ENCODE measurements around the gene CCR6.

CCR6 gene

GRCh38 chr6:167139761-167140160 lies 16.9 kb downstream of the CCR6 start:
- DNase-seq (ENCODE audit: low read depth, low spot score), result no peak
- H3K27ac ChIP-seq, result no peak overlapping the region

GRCh38 chr6:167140589-167141474 lies 17.9 kb downstream of the CCR6 start:
- no peak overlapping the region for H3K27ac ChIP-seq
- DNase-seq (ENCODE audit: low read depth, low spot score), result no peak

- no peak for DNase-seq (ENCODE audit: low read depth, low spot score)
Measured at GRCh38 chr6:167141667-167142432, 19.0 kb downstream of the CCR6 start.

GRCh38 chr6:167142433-167142761 lies 19.5 kb downstream of the CCR6 start:
- DNase-seq (ENCODE audit: low read depth, low spot score), result no peak
- no peak overlapping the region for H3K27ac ChIP-seq

More at GRCh38 chr6:167141667-167142432, 19.0 kb downstream of the CCR6 start:
- H3K27ac ChIP-seq, result no peak overlapping the region

GRCh38 chr6:167143041-167143440 lies 20.1 kb downstream of the CCR6 start:
- no peak for DNase-seq (ENCODE audit: low read depth, low spot score)
- H3K27ac ChIP-seq, result no peak overlapping the region

GRCh38 chr6:167145461-167145860 lies 22.6 kb downstream of the CCR6 start:
- H3K27ac ChIP-seq, result no peak overlapping the region
- no peak for DNase-seq (ENCODE audit: low read depth, low spot score)

- DNase-seq (ENCODE audit: low read depth, low spot score), result no peak
- H3K27ac ChIP-seq, result no peak overlapping the region
Measured at GRCh38 chr6:167146135-167146534, 23.2 kb downstream of the CCR6 start.

- DNase-seq (ENCODE audit: low read depth, low spot score), result no peak
- H3K27ac ChIP-seq, result no peak overlapping the region
Measured at GRCh38 chr6:167146977-167147376, 24.1 kb downstream of the CCR6 start.

- DNase-seq (ENCODE audit: low read depth, low spot score), result no peak
Measured at GRCh38 chr6:167148021-167148420, 25.1 kb downstream of the CCR6 start.

GRCh38 chr6:167148997-167149396 lies 26.1 kb downstream of the CCR6 start:
- no peak for DNase-seq (ENCODE audit: low read depth, low spot score)
- no peak overlapping the region for H3K27ac ChIP-seq

More at GRCh38 chr6:167148021-167148420, 25.1 kb downstream of the CCR6 start:
- no peak overlapping the region for H3K27ac ChIP-seq

- H3K27ac ChIP-seq, result no peak overlapping the region
- no peak for DNase-seq (ENCODE audit: low read depth, low spot score)
Measured at GRCh38 chr6:167150941-167151549, 28.1 kb downstream of the CCR6 start.

- no peak for DNase-seq (ENCODE audit: low read depth, low spot score)
- H3K27ac ChIP-seq, result no peak overlapping the region
Measured at GRCh38 chr6:167151648-167152047, 28.8 kb downstream of the CCR6 start.

GRCh38 chr6:167152862-167153261 lies 30.0 kb downstream of the CCR6 start:
- no peak overlapping the region for H3K27ac ChIP-seq
- DNase-seq (ENCODE audit: low read depth, low spot score), result no peak

- H3K27ac ChIP-seq, result no peak overlapping the region
- no peak for DNase-seq (ENCODE audit: low read depth, low spot score)
Measured at GRCh38 chr6:167153521-167153959, 30.6 kb downstream of the CCR6 start.

GRCh38 chr6:167154291-167154690 lies 31.4 kb downstream of the CCR6 start:
- no peak overlapping the region for H3K27ac ChIP-seq
- no peak for DNase-seq (ENCODE audit: low read depth, low spot score)

- no peak overlapping the region for H3K27ac ChIP-seq
- DNase-seq (ENCODE audit: low read depth, low spot score), result no peak
Measured at GRCh38 chr6:167154895-167155294, 32.0 kb downstream of the CCR6 start.

- no peak overlapping the region for H3K27ac ChIP-seq
- DNase-seq (ENCODE audit: low read depth, low spot score), result no peak
Measured at GRCh38 chr6:167157414-167157813, 34.5 kb downstream of the CCR6 start.

- H3K27ac ChIP-seq, result no peak within 1 kb of the TSS
- DNase-seq (ENCODE audit: low read depth, low spot score), result no peak
Measured at GRCh38 chr6:167157863-167158262, 35.0 kb downstream of the CCR6 start, which contains the start of gene GPR31. TSS of gene GPR31 (minus strand) at chr6:167157980. CDS start at chr6:167157831, 149 bp downstream.

GRCh38 chr6:167161851-167162467 lies 39.1 kb downstream of the CCR6 start:
- DNase-seq (ENCODE audit: low read depth, low spot score), result no peak
- no peak overlapping the region for H3K27ac ChIP-seq

GRCh38 chr6:167162591-167162990 lies 39.7 kb downstream of the CCR6 start:
- H3K27ac ChIP-seq, result no peak overlapping the region
- no peak for DNase-seq (ENCODE audit: low read depth, low spot score)
